Amniotic epithelial cell (primary cell): ENCODE measurements around the gene LIN28B.
"Not testable (repeated sequence)": the region's sequence is repeated elsewhere in the genome, so short reads cannot be mapped to it uniquely, and the experiment has no call there.

ENCODE experiments used
- DNase-seq: peaks from one replicate; pipeline ENCODE4 v3.0.0-alpha.2; 2010; ENCODE audit warnings: low read depth

LIN28B gene

DNA sequence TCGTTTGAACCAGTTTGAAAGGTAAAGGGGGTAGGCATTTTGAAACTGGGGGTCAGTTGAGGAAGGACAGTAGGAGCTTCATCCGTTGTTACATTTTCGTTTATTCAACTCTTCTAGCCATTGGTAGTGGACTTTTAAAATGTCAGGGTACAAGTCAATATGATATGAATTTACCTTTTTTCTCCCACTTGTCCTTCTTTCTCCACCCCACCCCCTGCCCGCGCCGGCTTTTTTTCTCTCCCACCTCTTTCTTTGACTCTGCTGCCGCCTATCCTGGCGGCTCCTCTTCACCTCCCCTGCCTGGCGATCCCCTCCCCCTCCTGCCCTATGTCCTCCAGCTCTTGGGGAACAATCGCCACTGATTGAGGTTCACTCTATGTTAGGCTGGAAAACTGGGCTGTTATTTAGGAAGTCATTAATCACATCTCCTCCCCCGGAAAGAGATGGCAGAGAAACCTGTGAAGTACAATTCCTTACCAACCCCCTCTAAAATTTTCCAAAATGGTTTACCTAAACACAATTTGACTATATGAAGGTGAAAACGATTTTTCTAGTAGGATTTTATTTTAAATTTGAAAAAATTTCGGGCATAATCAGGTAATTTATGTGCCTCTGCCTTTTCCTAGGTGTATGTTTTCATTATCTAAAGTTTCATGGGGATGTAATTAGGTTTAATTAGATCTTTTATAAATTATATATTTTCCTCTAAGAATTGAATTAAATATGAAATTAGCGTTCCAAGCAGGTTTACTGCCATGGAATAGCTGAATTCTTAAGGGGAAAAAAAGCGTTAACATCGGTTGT is 778 bp upstream of the LIN28B start:
- no peak for DNase-seq

DNA sequence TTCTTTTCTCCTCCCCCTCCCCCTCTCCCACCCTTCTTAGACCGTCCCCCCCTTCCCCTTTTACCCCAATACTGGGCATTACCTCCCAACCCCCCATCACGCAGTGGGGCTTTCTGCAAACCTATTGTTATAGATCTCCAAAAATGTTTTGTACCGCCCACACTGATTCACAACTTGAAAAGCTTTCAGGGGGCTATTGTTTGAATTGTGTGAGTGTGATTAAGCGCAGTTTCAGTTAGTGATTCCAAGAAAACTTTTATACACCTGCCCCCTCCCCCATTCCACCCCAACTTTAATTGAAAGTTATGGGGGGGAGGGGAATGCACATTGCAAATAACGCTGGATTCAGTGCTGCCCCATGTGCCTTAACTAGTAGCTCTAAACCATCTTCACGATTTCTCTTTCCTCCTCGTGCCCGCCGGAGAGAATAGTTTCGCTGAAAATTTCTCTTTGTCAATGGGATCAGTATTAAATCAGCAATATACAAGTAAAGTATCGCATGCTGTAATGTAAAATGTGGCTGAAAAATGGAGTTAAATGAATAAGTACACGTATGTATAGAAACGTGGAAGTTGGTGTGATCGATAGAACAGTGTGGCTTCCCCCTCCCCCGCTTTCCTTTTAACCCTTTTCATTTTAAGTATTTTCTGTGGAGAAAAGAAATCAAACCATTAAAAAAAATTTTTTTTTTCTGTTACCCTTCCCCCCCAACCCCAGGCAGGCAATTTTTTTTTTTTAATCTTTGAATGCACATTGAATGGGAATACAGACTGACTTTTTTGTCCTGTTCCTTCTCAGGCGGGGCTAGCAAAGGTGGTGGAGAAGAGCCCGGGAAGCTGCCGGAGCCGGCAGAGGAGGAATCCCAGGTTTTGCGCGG is 632 bp downstream of the LIN28B start:
- no peak for DNase-seq

- no peak for DNase-seq
These were observed 1.5 kb downstream of the LIN28B start for GRCh38 chr6:104958178-104959025.

DNA sequence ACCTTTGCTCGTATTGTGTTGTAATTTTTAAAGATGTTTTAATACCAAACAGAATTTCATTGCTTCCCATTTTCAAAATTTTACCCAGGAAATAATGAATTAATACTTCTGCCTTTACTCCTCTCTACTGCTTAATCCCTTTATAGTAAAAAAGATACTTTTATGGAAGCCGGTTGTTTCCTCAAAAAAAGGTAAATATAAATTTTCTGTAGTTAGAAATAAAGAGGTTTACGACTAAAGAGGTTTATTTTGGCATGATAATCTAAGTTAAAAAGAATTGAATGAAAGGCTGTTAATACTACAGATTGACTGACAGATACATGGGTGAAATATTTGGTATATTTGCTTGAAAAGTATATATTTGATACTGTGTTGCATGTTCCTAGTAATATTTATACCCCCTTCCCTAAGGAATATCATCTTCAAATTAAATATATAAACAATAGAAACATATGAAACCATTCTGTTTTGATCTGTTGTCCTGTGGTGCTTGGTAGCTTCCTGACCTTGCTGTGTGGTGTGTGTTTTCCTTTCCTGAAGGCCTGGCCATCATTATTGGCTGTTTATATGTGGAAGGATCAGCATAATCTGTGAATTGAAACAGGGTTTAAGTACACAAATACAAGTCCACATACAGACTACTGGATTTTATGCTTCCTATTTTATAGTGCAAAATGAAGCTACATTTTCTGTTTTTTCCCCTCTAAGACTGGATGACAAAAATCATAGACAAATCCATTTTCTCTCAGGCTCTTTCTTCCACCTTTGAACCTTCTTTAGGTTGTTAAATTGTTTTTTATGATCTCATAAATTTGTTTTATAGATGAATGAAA is 2.3 kb downstream of the LIN28B start:
- DNase-seq, result no peak

GRCh38 chr6:104969108-104969507 is 12.2 kb downstream of the LIN28B start:
- no peak for DNase-seq

- DNase-seq, result no peak
These were observed 13.1 kb downstream of the LIN28B start for GRCh38 chr6:104969785-104970581.

DNA sequence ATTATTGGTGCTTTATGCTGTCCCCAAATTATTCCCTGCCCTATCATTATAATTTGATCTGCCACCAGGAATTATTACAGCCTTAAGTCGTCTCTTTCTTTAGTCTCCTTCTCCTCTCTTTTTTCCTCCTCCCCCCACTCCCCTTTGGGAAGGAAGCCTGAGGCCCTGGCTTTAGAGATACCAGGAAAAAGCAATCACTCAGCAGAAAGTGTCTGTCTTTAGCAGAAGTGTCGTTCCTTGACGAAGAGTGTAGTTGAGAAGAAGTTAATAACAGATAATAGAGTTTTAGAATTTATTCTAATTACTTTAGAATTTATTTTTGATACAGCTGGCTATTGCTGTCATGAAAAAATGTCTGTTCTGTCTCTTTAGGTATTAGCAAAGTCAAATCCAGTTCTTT is 16.5 kb downstream of the LIN28B start:
- no peak for DNase-seq

- DNase-seq, result no peak
These were observed 26.4 kb downstream of the LIN28B start for GRCh38 chr6:104983296-104983695.

GRCh38 chr6:104983776-104984175 is 26.9 kb downstream of the LIN28B start:
- DNase-seq, result no peak

- DNase-seq, result no peak
These were observed 27.9 kb downstream of the LIN28B start for GRCh38 chr6:104984831-104985230.

GRCh38 chr6:104985875-104986274 is 29.0 kb downstream of the LIN28B start:
- not testable (repeated sequence) for DNase-seq

GRCh38 chr6:104986625-104987024 is 29.7 kb downstream of the LIN28B start:
- no peak for DNase-seq

DNA sequence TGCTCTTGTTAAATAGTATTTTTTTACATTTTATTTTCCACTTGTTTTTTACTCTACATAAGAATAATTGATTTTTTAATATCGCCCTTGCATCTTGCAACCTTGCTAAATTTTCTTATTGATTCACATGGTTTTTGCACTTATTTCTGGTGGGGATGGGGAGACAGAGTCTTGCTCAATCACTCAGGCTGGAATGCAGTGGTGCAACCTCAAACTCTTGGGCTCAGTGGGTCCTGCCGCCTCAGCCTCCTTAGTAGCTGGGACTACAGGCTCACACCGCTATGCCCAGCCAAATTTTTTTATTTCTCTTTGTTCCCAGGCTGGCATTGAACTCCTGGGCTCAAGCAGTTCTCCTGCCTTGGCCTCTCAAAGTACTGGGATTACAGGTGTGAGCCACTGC is 30.3 kb downstream of the LIN28B start:
- DNase-seq, result peak; percentile 11

DNA sequence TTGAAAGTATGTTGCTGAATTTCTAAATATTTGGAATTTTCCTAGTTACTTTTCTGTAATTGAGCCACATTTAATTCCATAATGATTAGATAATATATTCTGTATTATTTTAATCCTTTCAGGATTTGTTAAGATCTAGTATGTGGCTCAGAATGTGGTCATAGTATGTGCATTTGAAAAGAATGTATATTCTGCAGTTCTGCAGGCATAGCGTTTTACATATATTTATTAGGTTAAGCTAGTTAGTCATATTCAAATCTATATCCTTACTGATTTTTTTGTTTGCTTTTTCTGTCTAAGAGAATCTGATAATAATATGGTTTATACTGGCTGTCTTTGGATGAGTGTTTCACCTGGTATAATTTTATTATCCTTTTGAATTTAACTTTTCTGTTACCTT is 33.2 kb downstream of the LIN28B start:
- no peak for DNase-seq

- not testable (repeated sequence) for DNase-seq
These were observed 34.2 kb downstream of the LIN28B start for GRCh38 chr6:104991062-104991461.

DNA sequence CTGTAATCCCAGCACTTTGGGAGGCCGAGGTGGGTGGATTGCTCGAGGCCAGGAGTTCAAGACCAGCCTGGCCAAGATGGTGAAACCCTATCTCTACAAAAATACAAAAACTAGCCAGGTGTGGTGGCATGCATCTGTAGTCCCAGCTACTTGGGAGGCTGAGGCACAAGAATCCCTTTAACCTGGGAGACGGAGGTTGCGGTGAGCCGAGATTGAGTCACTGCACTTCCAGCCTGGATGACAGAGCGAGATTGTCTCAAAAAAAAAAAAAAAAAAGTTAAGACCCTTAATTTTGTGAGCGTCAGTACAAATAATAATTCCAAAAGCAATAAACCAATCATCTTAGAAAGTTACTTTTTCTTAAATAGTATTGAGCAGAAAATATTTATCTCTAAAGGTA is 36.7 kb downstream of the LIN28B start:
- not testable (repeated sequence) for DNase-seq

- peak; percentile 96 for DNase-seq
These were observed 39.2 kb downstream of the LIN28B start for GRCh38 chr6:104995989-104996617.

DNA sequence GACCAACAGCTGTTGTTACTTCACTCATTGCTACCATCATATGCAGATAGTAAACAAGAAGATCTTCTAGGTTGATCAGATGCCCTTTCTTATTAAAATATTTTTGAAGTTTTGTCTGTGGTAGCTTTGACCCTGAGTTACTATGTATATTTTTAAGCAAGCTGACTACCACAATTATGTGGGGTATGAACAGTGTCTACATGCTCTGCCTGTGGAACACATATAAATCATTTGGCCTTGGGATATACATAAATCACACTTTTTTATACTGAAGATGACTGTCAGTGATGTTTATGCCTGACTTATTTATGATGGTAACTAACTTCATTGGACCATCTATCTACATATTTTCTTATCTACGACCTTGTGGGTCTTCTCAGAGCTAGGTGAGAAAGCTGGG is 44.2 kb downstream of the LIN28B start:
- peak; percentile 88 for DNase-seq

GRCh38 chr6:105001906-105002305 is 45.0 kb downstream of the LIN28B start:
- no peak for DNase-seq

GRCh38 chr6:105005451-105005850 is 48.5 kb downstream of the LIN28B start:
- DNase-seq, result no peak
